ENCODE data around the gene FBXO47.

FBXO47 gene, protein sequence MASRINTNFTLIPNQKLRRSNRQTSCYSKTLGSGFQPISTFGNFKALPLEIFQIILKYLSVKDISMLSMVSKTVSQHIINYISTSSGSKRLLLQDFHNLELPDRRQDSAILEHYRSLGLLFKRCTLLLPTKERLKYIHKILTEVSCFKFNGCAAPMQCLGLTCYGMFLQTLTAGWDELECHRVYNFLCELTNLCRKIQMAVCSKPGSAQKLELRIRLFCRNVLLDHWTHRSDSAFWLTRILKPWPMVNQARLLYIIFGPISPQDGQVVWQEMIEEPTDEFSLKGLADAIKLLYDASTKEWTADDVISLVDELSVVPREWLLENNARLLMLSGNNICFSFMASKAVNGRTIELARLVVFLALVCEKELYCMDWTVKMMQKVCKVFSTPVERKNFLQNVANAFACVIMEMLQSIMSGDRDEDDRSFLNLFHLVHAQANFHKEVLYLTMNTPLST

GRCh38 chr17:38967290-38967738 is at the start of gene FBXO47:
Gene FBXO47, minus strand, starts transcription at chr17:38967403. Its CDS starts 4,378 bp downstream, at chr17:38963025.
- in situ Hi-C loops (cut with MboI; ENCODE audit: low sequenced_read_pairs) = no loop called here

GRCh38 chr17:39016193-39017153 is 49.3 kb upstream of the FBXO47 start:
- in situ Hi-C loops (cut with MboI; ENCODE audit: low sequenced_read_pairs) = no loop called here

GRCh38 chr17:39015546-39015935 is 48.3 kb upstream of the FBXO47 start:
- in situ Hi-C loops (cut with MboI; ENCODE audit: low sequenced_read_pairs) = no loop called here

- in situ Hi-C loops (cut with MboI; ENCODE audit: low sequenced_read_pairs) = no loop called here
Observed at GRCh38 chr17:39014795-39015545, 47.8 kb upstream of the FBXO47 start.

DNA sequence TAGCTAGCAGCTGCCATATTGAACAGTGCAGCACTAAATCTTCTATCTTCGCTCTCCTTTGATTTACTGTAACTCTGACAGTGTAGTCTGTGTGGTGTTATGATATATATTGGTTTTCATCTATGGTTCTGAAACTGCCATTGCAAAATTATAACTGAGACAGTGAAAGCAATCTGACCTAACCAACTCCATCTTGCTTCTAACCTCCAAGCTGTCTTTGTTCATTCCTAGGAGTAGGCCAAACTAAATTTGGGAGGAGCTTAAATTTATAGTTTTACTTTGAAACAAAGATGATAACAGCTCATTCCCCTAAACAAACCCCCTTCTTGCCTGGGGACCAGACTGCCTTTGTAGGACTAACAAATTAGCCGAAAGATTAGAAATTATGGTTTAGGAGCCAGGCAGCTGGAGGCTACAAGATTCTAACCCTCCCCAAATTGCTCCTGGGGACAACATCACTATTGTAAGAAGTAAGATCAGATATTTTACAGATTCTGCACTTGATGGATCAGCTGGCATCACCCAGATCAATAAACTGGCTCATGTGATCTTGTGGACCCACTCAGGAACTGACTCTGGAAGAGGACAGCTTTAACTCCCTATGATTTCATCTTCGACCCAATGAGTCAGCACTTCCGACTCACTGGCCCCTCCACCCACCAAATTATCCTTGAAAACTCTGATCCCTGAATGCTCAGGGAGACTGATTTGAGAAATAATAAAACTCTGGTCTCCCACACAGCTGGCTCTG is 47.0 kb upstream of the FBXO47 start:
- in situ Hi-C loops (cut with MboI; ENCODE audit: low sequenced_read_pairs) = no loop called here

DNA sequence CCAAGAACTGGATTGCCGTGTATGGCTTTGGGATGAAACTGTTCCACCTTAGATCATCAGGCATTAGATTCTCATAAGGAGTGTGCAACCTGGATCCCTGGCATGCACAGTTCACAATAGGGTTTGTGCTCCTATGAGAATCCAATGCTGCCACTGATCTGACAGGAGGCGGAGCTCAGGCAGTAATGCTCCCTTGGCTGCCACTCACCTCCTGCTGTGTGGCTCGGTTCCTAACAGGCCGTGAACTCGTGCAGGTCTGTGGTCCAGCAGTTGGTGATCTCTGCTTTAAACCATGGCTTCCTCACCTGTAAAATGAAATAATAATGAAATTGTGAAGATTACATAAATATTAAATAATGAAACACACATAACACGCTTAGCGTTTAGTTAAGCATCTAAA is 45.5 kb upstream of the FBXO47 start:
- in situ Hi-C loops (cut with MboI; ENCODE audit: low sequenced_read_pairs) = no loop called here

- in situ Hi-C loops (cut with MboI; ENCODE audit: low sequenced_read_pairs) = no loop called here
Observed at GRCh38 chr17:39011907-39012468, 44.8 kb upstream of the FBXO47 start.

DNA sequence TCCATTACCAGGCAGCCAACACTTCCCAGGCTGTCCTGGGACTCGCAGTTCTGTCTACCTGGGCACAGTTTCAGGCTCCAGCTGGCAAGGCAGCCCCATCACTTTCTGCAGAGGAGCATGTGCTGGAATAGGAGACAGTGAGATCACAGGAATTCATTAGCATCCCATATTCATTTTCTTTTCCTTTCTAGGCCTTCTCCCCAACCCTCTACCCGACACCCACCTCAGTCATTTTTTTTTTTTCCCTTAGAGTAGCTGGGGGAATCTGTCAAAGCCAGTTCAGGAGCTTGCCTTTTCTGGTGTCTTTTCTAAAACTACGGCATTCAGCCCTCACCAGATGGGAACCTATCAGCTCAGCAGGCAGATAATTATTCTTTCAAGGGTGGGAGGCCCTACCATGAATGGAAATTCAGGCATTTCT is 42.4 kb upstream of the FBXO47 start:
- in situ Hi-C loops (cut with MboI; ENCODE audit: low sequenced_read_pairs) = no loop called here

DNA sequence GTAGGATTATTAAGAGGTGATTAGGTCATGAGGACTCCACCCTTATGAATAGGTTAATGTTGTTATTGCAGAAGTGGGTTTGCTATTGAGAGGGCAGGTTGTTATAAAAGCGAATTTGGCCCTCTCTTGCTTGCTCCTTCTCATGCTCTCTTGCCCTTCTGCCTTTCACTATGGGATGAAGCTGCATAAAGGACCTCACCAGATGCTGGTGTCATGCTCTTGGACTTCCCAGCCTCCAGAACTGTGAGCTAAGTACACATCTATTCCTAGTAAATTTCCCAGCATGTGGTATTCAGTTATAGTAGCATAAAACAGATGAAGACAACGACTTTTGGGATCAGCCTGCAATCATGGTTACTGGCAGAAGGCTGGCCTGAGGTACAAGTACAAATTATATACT is 41.4 kb upstream of the FBXO47 start:
- in situ Hi-C loops (cut with MboI; ENCODE audit: low sequenced_read_pairs) = no loop called here

DNA sequence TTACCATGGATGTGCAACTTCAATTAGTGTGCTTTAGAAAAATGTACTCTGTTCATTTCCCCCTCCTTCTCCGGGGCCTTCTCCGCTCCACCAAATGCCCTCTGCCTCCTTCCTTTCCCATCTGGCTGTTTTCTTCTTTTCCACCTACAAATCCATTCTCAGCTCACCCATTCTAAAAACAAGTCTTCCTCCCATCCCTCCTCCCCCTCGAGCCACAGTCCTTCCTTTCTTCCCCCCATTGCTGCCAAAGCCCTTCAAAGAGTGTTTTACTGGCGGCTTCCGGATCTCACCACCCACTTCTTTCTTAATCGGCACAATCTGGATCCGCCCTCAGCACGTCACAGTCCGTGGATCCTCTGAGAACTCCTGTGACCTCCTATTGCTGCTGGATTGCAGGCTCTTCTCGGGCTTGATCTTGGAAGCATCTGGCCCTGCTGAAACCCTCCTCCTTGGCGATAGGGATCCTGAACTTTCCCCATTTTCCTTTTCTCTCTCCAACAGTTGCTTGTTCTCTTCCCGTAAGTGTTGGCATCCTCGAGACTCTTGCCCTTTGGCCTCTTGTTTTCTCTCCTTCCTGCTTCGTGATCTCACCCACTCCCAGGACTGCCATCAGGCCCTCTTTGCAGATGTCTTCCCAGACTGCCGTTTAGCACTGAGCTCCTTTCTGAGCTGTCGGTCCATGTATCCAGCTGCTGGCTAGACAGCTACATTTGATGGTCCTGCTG is 36.0 kb upstream of the FBXO47 start:
- in situ Hi-C loops (cut with MboI; ENCODE audit: low sequenced_read_pairs) = no loop called here

DNA sequence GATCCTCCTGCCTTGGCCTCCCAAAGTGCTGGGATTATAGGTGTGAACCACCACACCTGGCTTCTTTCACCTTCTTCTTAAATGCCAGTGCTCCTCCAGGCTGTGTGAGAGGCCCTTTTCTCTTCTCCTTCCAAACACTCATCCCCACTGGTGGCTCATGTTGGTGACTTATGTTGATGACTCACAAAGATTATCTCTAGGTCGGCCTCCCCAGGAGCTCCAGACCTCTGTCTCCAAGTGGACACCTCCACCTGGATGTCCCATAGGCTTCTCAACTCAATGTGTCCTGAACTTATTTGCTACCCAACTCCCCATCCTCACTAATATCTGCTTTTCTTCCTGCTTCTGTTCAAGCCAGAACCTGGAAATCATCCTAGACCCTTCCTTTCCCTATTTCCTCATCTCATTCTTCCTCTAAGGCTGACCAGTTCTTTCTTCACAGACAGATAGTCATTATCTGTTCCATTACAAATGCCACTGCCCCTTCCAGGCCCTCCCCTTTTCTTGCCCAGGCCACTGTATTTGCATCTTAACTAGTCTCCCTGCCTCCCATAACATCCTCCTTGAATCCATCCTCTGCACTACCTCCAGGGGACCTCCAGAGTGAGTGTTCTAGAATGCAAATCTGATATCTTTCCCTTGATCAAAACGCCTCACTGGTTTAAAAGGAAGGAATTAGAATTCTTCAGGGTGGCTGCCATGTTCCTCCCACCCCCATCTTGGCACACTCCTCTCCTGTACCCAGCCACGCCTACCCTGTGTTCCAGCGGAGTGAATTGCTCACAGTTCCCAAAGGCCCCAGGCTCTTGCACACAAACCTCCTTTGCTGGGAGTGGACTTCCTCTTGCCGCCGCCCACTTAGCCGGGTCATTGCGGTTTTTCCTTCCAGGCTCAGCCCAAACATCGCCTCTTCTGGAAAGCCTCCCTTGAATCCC is 34.8 kb upstream of the FBXO47 start:
- in situ Hi-C loops (cut with MboI; ENCODE audit: low sequenced_read_pairs) = no loop called here

DNA sequence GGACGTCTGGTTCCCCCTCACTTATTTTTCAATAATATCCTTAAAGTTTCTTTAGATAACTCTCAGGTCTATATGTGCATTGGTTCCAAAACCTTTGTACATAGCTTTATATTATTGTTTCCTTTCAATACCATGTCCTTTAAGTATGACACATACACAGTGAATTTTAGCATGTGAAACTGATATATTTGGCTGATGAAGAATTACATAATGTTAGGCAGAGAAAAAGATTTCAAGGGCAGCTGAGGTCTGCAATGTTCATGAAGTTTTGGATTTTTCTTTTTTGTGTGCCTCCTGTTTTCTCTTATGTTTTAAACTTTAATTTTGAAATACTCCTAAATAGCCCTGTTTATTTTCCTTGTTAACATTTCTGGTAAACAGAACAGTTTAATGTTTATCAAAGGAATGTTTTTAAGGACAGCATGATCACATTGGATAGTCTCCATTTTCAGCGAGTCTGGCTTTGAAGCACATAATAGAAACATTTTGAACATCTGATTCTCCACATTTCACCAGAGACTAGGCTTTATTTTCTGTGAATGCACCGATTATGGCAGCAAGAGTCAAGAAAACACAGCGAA is 32.9 kb upstream of the FBXO47 start:
- in situ Hi-C loops (cut with MboI; ENCODE audit: low sequenced_read_pairs) = no loop called here

DNA sequence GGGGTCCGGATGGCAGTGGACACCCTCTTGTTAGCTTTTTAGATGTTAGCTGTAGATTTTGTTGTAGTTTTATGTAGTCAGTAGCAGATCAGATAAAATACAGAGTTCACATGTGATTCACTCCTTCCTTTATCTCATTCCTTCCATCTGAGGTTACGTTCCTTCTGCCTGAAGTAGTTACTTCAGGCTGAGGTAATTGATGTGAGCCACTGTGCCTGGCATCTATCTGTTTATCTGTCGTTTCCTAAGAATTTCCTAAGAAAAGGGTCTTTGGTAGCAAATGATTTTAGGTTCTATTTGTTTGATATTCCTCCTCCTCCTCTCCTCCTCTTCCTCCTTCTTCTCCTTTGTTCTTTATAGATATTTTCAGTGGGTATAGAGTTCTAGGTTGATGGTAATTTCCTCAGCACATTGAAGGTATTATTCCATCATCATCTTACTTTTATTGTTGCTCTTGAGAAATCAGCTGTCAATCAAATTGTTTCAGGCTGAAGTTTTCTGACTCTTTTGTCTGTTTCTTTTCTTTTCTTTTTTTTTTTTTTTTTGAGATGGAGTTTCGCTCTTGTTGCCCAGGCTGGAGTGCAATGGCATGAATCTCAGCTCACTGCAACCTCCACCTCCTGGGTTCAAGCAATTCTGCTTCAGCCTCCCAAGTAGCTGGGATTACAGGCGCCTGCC is 29.6 kb upstream of the FBXO47 start:
- in situ Hi-C loops (cut with MboI; ENCODE audit: low sequenced_read_pairs) = no loop called here

DNA sequence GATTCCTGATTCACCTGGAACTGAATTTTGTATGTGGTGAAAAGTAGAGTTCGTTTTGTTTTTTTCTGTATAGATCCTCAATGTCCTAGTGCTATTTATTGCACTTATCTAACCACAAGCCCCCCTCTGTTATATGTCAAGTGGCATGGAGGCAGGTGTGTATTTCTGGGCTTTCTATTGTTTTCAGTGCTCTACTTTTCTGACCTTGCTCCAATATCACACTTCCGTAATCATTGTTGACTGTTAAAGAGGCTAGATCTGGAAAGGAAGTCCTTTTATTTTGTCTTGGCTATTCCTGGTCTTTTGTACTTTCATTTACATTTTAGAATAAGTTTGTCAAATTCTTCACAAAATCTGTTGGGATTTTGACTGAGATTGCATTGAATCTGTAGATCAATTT is 26.8 kb upstream of the FBXO47 start:
- in situ Hi-C loops (cut with MboI; ENCODE audit: low sequenced_read_pairs) = no loop called here

- in situ Hi-C loops (cut with MboI; ENCODE audit: low sequenced_read_pairs) = no loop called here
Observed at GRCh38 chr17:38984666-38985065, 17.5 kb upstream of the FBXO47 start.

GRCh38 chr17:38982858-38983746 is 15.9 kb upstream of the FBXO47 start:
- in situ Hi-C loops (cut with MboI; ENCODE audit: low sequenced_read_pairs) = no loop called here
